IPS-15b (cell line): ENCODE measurements around the gene SAP130.
"Not testable (repeated sequence)": the region's sequence is repeated elsewhere in the genome, so short reads cannot be mapped to it uniquely, and the experiment has no call there.

Experiments
- H3K27me3 ChIP-seq: one replicate; pipeline ENCODE4 v1.6.1; 2013; ENCODE audit warnings: low read length; ENCODE audit not compliant: control insufficient read depth, insufficient read depth
- H3K36me3 ChIP-seq: one replicate; pipeline ENCODE4 v1.6.1; 2013; ENCODE audit warnings: low read length; ENCODE audit not compliant: control insufficient read depth, insufficient read depth
- H3K4me1 ChIP-seq: one replicate; pipeline ENCODE4 v1.6.1; 2013; ENCODE audit warnings: mild to moderate bottlenecking, low read length; ENCODE audit not compliant: control insufficient read depth, insufficient read depth
- H3K4me3 ChIP-seq: one replicate; pipeline ENCODE4 v1.5.1; 2013; ENCODE audit warnings: low read depth, low read length
- H3K9ac ChIP-seq: one replicate; pipeline ENCODE4 v1.6.1; 2013; ENCODE audit warnings: low read depth, mild to moderate bottlenecking, low read length
- H3K9me3 ChIP-seq: one replicate; pipeline ENCODE4 v1.6.1; 2013; ENCODE audit warnings: mild to moderate bottlenecking, low read length; ENCODE audit not compliant: control insufficient read depth, insufficient read depth

Gene SAP130

DNA sequence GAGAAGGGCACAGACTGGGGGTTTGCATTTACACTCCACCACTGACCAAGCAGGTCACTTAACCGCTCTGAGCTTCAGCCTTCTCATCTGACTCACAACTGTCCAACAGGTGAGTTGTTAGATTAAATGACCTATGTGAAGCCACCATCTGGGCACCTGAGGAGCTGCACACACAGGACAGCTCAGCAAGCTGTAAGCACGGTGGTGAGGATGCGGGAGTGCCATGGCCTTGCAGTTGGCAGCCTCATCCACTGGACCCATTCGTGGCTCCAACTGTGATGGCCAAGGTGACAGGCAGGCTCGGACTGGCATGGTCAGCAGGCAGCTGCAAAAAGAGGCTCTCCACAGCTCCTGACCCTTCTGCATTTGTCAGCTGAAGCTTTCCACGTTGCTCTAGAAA, 118.8 kb downstream of the SAP130 start:
- Histone ChIP-seq H3K4me3 (no peak overlapping the region), H3K9me3 (no peaks in the 10 kb centered on the region), H3K4me1 (no peaks in the 10 kb centered on the region), H3K27me3 (no peaks in the 10 kb centered on the region), H3K36me3 (no peaks in the 10 kb centered on the region), H3K9ac (no peak overlapping the region)

DNA sequence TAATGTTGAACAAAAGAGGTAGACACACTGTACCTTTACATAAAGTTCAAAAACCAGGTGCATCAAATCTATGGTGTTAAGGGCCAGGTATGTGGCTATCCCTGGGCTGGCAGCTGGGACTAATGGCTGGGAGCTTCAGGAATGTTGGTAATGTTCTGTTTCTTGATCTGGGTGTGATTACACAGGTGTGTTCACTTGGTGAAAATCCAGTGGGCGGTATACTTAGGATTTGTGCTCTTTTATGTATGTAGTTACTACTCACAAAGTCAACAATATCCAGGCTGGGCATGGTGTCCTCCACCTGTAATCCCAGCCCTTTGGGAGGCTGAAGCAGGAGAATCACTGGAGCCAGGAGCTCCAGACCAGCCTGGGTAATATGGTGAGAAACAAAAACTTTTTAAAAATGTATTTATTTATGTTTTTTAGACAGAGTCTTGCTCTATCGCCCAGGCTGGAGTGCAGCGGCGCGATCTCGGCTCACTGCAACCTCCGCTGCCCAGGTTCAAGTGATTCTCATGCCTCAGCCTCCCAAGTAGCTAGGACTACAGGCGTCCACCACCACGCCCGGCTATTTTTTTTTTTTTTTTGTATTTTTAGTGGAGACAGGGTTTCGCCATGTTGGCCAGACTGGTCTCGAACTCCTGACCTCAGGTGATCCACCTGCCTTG, 120.0 kb downstream of the SAP130 start:
- H3K27me3 ChIP-seq, H3K36me3 ChIP-seq, H3K4me3 ChIP-seq, H3K9me3 ChIP-seq, H3K4me1 ChIP-seq, H3K9ac ChIP-seq: not testable (repeated sequence)

DNA sequence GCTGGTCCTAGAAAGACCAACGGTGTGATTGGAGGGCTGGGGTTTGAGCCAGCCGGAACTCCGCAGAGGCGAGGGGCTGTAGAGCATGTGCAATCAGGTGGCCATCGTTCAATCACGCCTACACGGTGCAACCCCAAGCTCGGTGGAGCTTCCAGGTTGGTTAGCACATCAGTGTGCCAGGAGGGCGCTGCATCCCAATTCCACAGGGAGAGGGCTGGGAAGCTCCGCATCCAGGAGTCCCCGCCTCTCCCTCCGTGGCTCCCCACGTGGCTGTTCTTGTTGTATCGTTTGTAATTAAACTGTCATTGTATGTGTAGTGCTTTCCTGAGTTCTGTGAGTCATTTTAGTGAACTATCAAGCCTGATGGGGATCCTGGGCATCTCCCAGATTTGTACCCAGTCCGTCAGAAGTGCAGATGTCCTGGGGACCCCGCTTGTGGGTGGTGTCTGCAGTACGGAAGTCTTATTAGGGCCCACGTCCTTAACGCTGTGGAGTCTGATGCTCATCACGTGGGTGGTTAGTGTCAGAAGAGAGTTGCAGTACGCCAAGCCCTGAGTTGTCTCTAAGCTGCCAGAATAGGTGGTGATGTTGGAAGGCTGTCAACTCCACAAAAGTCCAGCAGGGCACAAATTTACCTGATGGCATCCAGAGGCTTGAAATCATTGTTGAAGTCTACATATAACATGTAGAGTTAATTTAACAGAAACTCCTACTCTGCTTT, 121.5 kb downstream of the SAP130 start:
- Histone ChIP-seq H3K9me3 (no peaks in the 10 kb centered on the region), H3K36me3 (no peaks in the 10 kb centered on the region), H3K9ac (no peak overlapping the region), H3K27me3 (no peaks in the 10 kb centered on the region), H3K4me3 (no peak overlapping the region), H3K4me1 (no peaks in the 10 kb centered on the region)

DNA sequence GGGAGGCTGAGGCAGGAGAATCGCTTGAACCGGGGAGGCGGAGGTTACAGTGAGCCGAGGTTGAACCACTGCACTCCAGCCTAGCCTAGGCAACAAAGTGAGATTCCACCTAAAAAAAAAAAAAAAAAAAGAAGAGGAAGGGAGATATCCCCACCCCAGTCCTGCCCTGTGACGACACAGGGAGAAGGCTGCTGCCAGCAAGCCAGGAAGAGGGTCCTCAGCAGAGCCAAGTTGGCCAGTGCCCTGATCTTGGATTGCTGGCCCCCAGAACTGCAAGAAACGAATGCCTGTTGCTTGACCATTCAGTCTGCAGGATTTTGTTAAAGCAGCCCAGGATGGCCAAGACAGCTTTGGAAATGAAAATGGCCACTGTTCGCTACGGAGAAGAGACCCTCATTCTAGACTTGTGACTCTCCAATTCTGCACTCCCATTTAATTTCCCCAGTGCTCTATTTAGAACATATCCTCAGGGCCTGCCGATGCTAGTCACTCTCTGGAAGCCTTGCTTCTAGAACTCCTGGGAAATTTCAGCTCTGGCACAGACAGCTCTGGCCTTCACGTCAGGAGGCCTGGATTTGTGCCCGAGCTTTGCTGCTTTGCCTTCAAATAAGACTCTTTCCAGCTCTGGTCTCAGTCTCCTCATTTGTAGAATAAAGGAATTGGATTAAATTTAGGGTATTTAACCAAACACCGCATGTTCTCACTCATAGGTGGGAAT, 126.4 kb downstream of the SAP130 start:
- H3K9me3 ChIP-seq = no peaks in the 10 kb centered on the region
- no peak overlapping the region for H3K4me3 ChIP-seq
- no peaks in the 10 kb centered on the region for H3K36me3 ChIP-seq
- H3K27me3 ChIP-seq = no peaks in the 10 kb centered on the region
- H3K9ac ChIP-seq = no peak overlapping the region
- H3K4me1 ChIP-seq = no peaks in the 10 kb centered on the region

DNA sequence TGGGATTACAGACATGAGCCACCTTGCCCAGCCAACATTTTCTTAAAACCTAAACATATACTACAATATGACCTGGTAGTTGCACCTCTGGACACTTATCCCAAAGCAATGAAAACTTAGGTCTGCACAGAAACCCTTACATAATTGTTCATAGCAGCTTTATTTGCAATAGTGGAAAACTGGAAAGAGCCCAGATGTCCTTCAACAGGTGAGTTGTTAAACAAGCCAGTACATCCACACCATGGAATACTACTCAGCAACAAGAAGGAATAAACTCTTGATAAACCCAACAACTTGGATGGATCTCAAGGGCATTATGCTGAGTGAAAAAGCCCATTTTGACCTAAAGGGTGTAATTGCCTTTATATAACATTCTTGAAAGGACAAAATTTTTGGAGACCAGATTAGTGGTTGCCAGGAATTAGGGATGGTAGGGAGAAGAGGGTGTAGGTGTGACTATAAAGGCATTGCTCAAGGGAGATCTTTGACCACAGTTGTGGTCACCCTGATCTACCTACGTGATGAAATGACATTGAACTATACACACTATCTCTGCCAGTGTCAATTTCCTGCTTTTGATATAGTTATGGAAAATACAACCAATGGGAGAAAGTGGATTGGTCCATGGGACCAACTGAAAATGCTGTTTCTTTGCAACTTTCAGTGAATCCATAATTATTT, 130.2 kb downstream of the SAP130 start:
- H3K36me3 ChIP-seq = no peaks in the 10 kb centered on the region
- no peak overlapping the region for H3K9ac ChIP-seq
- H3K4me3 ChIP-seq = no peak overlapping the region
- H3K4me1 ChIP-seq = no peaks in the 10 kb centered on the region
- H3K9me3 ChIP-seq = no peaks in the 10 kb centered on the region
- no peaks in the 10 kb centered on the region for H3K27me3 ChIP-seq

DNA sequence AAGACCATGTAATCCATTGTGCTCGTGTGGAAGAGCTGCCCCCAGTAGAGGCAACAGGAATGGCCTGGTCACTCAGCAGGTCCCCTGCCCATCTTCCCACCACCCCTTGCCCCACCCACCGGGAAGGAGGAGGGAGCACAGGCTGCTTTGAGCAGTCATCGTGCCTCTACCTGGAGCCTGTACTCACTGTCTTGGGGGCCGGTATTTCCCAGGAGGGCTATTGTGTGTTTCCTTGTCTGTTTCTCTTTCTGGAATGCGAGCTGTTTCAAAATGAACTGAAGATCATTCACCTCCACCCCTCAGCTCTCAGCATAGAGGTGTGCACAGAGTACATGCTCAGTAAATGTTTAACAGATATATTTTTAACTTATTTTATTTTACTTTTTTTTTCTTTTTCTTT, 134.4 kb downstream of the SAP130 start:
- H3K9ac ChIP-seq = no peak overlapping the region
- no peaks in the 10 kb centered on the region for H3K4me1 ChIP-seq
- H3K27me3 ChIP-seq = no peaks in the 10 kb centered on the region
- H3K36me3 ChIP-seq = no peaks in the 10 kb centered on the region
- no peak overlapping the region for H3K4me3 ChIP-seq
- H3K9me3 ChIP-seq = no peaks in the 10 kb centered on the region

DNA sequence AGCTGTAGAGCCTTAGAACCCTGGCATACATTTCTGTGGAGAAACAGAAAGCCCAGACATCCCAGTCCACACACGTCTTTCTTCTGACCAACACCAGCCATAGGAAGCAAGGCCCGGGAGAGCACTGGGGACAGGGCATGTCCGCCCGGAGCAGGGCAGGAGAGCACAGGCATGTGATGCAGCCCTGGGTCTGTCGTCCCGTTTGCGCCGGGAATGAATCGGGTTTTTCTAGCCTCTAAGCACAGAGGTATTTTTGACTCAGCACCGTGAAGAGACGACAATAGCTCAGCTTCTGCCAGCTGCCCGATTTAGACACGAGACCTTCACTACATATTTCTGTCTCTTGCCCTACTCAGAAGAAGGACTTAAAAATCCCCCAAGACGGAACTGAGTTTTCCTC, 134.8 kb downstream of the SAP130 start:
- H3K4me1 ChIP-seq = no peaks in the 10 kb centered on the region
- no peaks in the 10 kb centered on the region for H3K27me3 ChIP-seq
- H3K4me3 ChIP-seq = no peak overlapping the region
- H3K9ac ChIP-seq = no peak overlapping the region
- H3K36me3 ChIP-seq = no peaks in the 10 kb centered on the region
- H3K9me3 ChIP-seq = no peaks in the 10 kb centered on the region

DNA sequence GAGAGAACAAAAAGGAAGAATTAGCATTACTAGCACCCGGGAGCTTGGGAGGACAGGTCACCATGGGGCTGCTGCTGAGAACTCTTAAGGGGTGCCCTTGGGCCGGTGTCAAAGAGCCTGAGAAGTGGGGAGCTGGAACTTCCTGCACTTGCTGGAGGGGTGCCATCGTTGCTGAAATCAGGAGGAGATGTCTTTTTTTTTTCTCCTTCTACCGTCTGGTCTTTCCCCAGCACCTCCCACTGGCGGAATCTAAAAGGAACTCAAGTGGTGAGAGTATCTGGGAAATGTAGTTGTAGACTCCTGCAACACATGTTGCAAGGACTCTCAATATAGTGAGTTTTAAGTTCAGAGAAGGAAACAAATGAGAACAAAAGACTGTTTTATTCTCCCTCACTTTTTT, 136.0 kb downstream of the SAP130 start:
- Histone ChIP-seq H3K27me3 (no peaks in the 10 kb centered on the region), H3K9ac (no peak overlapping the region), H3K9me3 (no peaks in the 10 kb centered on the region), H3K4me1 (peaks cover 3% of the 10 kb centered on the region), H3K36me3 (no peaks in the 10 kb centered on the region), H3K4me3 (no peak overlapping the region)
